HG02759 (cell line): ENCODE measurements around the gene ZNF622.
"Not testable (repeated sequence)": the region's sequence is repeated elsewhere in the genome, so short reads cannot be mapped to it uniquely, and the experiment has no call there.

Source experiments
- ATAC-seq: cut with Tn5 transposase; IDR thresholded peaks from one replicate; pipeline ENCODE4 v1.9.1; 2021; ENCODE audit warnings: mild to moderate bottlenecking, moderate library complexity; ENCODE audit not compliant: unreplicated experiment

ZNF622 gene

DNA sequence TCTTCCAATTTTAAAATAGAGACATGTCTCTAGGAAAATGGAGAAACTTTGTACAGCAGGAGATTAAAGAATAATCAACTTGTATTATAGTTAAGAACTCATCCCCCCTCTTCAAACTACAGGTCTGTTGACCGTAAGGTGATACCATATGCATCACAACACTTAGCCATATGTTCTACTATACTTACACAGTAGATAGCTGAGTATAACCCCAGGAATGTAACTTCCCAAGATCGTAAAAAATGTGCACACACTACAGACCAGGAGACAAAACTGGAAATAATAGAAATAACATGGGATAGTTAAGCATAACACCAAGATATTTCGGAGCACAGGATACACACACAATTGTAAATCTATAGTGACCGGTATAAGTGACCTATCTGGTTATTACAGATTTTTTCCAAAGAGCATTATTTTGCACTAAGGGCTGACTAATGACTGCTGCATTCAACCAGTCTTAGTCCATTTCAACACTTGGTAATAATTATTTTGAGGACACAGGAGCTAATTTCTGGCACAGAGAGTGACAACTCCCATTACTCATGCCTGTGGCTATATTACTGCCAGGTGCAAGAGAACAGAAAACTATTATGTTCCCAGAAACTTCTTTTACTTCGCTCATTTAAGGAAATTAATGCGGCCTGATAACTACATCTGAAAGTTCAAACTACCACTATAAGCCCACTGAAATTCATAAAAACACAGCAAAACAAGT is 15.4 kb upstream of the ZNF622 start:
- ATAC-seq: no peak

GRCh38 chr5:16480144-16480543 is 14.5 kb upstream of the ZNF622 start:
- no peak for ATAC-seq

DNA sequence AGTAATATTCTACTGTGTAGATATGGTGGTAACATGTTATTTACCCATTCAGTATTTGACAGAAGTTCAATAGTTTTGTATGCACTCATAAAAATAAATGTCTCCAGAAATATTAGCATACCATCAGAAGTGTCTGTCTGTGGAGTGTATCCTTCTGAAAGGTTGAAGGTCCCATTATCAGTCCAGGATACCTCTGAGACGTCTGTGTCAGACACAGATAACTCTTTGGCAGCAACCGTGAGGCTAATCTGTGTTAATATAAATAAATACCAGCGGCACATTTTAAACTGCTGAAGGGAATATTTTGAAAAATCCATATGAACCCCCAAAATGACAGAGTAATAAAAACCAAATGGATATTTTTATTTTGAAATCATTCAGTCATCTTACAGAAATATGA is 11.9 kb upstream of the ZNF622 start:
- no peak for ATAC-seq

DNA sequence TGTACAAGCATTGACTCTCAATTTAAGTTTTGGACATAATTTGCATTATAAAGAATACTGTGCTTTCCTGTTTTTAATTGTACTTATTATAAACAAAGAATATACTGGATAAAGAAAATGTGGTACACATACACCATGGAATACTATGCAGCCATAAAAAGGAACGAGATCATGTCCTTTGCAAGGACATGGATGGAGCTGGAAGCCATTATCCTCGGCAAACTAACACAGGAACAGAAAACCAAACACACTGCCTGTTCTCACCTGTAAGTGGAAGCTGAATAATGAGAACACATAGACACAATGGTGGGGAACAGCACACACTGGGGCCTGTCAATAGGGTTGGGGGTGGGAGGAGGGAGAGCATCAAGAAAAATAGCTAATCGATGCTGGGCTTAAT is 10.8 kb upstream of the ZNF622 start:
- not testable (repeated sequence) for ATAC-seq

DNA sequence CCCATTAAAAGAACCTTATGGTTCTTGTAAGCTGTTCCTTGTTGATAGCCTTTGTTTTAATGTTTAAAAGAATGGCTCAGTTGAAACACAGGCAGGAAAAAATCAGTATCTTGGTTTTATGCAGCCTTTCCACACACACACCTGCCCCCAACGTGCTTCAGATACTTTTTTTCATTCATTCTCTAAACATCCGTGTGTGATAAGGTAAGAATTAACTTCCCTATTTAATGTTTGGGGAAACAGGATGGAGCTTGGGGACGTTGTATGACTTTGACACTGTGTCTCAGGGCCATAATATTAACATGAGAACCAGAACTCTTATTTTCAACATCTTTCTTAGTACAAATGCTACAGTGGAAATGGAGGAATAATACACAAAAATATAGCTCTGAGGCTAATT is 5.8 kb upstream of the ZNF622 start:
- no peak for ATAC-seq

DNA sequence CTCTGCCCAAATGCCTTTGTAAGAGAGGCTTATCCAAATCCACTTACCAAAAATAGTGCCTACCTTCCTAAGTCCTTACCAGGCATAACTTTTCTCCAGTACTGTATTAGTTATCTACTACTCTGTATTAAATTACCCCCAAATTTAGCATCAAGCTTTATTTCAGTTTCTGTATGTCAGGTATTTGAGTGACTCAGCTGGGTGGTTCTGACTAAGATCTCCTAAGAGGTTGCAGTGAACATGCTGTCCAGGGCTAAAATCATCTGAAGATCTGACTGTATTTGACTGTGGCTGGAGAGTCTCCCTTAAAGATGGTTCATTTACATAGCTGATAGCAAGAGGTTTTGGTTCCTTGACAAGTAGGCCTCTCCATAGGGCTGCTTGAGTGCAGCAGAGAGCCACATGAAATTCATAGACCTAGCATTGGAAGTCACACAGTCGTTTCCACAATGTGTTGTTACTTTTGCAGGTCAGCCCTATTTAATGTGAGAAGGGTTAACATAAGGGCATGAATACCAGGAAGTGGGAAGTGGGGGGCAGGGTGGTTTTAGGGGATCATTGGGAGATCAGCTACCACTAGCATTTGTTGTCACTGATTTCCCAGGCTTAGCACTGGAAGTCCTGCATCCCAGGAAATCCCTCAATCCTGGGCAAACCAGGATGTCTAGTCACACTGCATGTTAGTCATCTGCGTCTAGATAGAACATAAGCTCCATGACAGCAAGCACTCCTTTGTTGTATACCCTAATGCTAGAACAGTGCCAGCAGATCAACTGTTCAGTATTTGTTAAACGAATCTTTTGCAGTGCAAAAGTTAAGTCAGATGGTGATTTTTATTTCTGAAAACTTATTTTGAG is 2.0 kb upstream of the ZNF622 start:
- ATAC-seq: peak; percentile 72

DNA sequence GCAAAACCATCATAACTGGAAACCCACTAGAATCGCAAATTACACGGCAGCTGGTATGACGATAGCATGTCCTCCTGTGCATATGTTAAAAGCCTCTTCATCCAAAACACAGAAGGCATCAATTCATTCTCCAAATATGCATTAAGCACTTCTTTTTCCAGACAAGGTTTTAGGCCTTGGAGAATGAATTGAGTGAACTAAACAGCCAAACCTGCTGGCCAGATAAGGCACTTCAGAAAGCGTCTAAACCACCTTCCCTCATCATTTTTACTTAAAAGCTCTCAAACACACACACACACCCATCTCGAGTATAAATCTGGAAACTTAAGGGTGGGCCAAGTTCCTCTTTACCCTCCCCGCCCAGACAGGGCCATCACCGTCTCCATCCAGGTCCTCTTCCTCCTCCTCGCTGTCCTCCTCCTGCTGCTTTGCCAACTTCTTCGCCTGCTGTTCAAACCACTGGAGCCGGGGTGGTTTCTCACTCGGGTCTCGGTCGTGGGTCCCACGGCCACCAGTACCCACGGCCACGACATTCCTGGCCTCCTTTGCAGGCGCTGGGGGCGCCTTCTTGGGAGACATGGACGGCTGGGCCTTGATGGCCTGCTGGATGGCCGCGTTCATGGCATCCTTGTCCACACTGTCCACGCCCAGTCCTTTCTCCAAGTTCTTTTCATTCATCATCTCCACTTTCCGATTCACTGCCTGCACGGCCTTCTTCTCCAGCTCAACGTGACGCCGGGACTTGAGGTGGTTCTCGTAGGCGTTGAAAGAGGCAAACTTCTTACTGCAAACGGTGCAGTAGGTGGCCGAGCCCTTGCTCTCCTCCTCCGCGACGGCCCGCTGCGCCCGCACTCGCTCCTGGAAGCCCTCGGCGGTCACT is 696 bp downstream of the ZNF622 start:
- ATAC-seq: no peak

- no peak for ATAC-seq
Observed at GRCh38 chr5:16464231-16464630, 1.4 kb downstream of the ZNF622 start.

GRCh38 chr5:16461782-16462181 is 3.8 kb downstream of the ZNF622 start:
- no peak for ATAC-seq

DNA sequence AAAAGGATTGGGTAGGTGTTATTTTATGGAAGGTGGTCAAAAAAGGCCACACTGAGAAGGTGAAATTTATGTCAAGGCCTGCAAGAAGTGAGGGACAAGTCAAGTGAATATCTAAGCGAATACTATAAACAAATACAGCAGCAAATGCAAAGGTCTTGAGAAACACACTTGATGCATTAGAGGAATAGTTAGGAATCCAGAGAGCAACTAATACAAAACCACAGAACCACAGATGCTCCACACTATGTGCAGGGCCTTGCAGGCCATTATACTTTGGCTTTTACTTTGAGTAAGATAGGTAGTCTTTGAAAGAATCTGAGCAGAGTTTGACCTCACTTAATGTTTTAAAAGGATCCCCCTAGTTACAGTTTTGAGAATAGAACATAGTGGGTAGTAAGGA is 4.6 kb downstream of the ZNF622 start:
- no peak for ATAC-seq

GRCh38 chr5:16459451-16459850 is 6.1 kb downstream of the ZNF622 start:
- ATAC-seq: no peak

DNA sequence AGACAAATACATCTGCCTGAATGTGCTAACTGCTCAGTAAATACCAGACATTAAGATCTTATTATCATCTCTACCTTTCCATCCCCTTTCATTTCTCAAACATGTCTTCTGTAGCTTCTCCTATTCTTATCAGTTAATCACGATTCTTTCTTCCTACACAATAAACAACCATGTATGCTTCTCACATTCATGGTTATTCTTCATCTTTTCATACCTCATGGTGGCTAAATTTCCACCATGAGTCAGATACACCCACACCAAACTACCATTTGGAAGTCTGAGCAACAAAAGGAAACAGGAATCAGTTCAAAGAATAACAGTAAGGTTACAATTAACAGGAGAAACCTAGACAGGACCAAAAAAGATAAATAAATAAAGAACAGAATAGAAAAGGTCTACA is 7.7 kb downstream of the ZNF622 start:
- ATAC-seq: no peak

- no peak for ATAC-seq
Observed at GRCh38 chr5:16457451-16457850, 8.1 kb downstream of the ZNF622 start.

GRCh38 chr5:16456103-16456832 is 9.3 kb downstream of the ZNF622 start:
- peak; percentile 67 for ATAC-seq

DNA sequence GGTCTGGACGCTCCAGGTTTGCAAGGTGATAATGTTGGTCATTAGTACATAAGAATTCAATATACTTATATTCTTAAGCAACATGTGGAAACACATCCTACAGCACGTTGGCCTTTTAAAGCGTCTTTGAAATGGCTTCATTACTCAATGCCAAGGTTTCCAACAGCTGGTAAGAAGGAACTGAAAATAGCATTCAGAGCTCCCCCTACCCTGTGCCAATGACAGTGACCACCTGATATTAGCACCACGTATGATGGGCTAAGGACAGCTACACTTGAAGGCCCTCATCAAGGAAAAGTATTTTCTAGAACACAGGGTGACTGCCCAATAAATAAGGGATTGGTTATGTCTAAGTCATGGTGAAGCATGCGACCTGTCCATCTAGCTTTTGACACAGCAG is 9.9 kb downstream of the ZNF622 start:
- ATAC-seq: peak; percentile 23

- ATAC-seq: no peak
Observed at GRCh38 chr5:16454686-16455085, 10.9 kb downstream of the ZNF622 start.

DNA sequence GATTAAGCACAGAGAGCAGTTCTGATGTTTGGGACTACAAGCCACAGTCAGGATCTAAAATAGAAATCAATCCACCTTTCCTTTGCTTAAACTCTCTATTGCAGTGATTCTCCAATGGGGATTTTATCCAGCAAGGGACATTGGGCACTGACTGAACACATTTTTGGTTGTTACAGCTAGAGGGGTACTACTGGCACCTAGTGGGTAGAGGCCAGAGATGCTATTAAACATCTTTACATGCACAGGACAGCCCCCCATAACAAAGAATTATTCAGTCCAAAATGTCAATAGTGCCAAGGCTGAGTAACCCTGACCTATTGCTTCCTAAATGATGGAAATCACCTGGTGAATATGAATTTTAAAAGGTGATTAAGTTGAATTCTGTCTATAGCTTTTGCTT is 12.0 kb downstream of the ZNF622 start:
- no peak for ATAC-seq

GRCh38 chr5:16450163-16450562 is 15.4 kb downstream of the ZNF622 start:
- ATAC-seq: no peak

- no peak for ATAC-seq
Observed at GRCh38 chr5:16446993-16447392, 18.6 kb downstream of the ZNF622 start.

GRCh38 chr5:16437977-16438376 is 27.6 kb downstream of the ZNF622 start:
- no peak for ATAC-seq
